C4-2B (cell line): ENCODE data around the gene EPS8L3.

ENCODE experiments used
- ZFX ChIP-seq: fragments of 450-650 bp; IDR thresholded peaks from 2 replicates; pipeline ENCODE4 v1.6.1; 2017
- TF ChIP-seq, protein P1 (sequence below): fragments of 450-650 bp; conservative IDR thresholded peaks from 2 replicates; pipeline ENCODE4 v1.5.1; 2017; ENCODE audit warnings: mild to moderate bottlenecking

DNA sequence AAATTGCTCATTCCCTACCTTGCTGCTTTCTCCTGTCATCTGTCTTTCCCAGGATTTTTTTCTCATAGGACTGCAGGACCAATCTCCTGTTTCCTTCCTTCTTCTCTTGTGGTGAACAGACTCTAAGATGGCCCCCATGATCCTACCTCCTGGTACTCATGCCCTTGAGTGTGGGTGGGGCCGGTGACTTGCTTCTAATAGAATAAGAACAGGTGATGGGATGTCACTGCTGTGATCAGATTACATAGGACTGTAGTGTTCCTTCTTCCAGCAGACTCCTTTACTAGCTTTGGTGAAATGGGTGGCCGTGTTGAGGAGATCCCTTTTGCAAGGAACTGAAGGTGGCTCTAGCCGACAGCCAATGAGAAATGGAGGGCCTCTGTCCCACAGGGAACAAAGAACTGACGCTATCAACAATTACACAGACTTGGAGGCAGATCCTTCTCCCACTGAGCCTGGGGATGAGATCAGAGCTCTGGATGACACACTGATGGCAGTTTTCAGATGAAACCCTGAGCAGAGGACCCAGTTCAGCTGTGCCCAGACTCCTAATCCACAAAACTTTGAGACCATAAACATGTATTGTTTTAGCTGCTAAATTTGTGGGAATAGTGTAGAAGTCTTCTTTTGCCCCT is 30.4 kb downstream of the EPS8L3 start:
- TF ChIP-seq, protein P1, sequence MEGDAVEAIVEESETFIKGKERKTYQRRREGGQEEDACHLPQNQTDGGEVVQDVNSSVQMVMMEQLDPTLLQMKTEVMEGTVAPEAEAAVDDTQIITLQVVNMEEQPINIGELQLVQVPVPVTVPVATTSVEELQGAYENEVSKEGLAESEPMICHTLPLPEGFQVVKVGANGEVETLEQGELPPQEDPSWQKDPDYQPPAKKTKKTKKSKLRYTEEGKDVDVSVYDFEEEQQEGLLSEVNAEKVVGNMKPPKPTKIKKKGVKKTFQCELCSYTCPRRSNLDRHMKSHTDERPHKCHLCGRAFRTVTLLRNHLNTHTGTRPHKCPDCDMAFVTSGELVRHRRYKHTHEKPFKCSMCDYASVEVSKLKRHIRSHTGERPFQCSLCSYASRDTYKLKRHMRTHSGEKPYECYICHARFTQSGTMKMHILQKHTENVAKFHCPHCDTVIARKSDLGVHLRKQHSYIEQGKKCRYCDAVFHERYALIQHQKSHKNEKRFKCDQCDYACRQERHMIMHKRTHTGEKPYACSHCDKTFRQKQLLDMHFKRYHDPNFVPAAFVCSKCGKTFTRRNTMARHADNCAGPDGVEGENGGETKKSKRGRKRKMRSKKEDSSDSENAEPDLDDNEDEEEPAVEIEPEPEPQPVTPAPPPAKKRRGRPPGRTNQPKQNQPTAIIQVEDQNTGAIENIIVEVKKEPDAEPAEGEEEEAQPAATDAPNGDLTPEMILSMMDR, result no peak
- no peak for TF ChIP-seq ZFX
